Epithelial cell of proximal tubule (primary cell): ENCODE measurements around the gene APOBEC4. TPM values are rescaled to one million over a fixed set of nuclear protein-coding genes. Genes with fewer than 3 reads are reported as not detected.
A peak's percentile ranks its signal among the peaks of the same experiment; 100 is the strongest.
"Not testable (repeated sequence)": the region's sequence is repeated elsewhere in the genome, so short reads cannot be mapped to it uniquely, and the experiment has no call there.

Source experiments
- DNase-seq: peaks from one replicate; pipeline ENCODE4 v3.0.0-alpha.2; 2011; ENCODE audit warnings: low read depth
- H3K4me3 ChIP-seq: 2 replicates; pipeline ENCODE4 v1.5.1; 2011; ENCODE audit warnings: low read depth, mild to moderate bottlenecking, low read length
- total RNA-seq: library from RNA; depleted of rRNA; stranded (reverse); fragments of >200 nt; gene quantifications from 2 replicates; pipeline ENCODE4 v1.2.3, GENCODE V29; 2015
- TF ChIP-seq, protein P1 (sequence below): conservative IDR thresholded peaks from 2 replicates; pipeline ENCODE4 v1.5.1; 2012; ENCODE audit warnings: low read depth, mild to moderate bottlenecking, low read length

The APOBEC4 gene
- total RNA-seq, 1 donor from 2014 or later: not detected

DNA sequence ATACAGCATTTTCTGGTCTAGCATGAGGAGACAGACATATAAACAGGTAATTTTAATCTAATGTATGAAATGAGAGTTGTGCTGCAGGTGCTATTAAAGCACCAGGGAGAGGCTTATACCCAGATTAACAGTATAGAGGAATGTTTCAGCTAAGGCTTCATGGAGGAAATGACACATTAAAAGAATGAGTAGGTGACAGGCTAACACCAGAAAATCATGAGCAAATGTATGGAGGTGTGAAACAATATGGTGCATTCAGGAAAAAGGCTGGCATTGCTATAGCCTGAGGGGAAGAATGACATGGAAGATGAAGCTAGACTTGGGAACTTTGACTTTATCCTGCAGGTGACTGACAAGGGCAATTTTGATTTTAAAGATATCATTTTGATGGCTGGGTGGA is 24.6 kb downstream of the APOBEC4 start:
- H3K4me3 ChIP-seq: no peak overlapping the region
- TF ChIP-seq, protein P1, sequence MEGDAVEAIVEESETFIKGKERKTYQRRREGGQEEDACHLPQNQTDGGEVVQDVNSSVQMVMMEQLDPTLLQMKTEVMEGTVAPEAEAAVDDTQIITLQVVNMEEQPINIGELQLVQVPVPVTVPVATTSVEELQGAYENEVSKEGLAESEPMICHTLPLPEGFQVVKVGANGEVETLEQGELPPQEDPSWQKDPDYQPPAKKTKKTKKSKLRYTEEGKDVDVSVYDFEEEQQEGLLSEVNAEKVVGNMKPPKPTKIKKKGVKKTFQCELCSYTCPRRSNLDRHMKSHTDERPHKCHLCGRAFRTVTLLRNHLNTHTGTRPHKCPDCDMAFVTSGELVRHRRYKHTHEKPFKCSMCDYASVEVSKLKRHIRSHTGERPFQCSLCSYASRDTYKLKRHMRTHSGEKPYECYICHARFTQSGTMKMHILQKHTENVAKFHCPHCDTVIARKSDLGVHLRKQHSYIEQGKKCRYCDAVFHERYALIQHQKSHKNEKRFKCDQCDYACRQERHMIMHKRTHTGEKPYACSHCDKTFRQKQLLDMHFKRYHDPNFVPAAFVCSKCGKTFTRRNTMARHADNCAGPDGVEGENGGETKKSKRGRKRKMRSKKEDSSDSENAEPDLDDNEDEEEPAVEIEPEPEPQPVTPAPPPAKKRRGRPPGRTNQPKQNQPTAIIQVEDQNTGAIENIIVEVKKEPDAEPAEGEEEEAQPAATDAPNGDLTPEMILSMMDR: no peak
- no peak for DNase-seq

DNA sequence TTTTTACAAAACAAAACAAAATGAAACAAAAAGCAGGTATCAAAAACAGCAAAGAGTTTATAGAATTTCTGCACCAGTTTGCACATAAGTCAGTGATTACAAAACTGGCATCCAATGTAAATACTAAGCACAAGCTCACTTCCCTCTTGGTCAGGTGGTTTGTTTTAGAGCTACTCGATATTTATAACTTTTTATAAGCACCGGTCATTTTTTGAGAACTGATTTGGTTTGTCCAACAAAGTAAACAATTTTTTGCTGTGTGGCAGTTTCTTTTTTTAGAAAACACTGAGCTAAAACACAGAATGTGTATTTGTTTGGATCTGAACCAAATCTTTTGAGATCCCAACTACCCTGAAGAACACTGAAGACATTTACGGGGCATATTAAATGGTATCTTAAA is 26.9 kb downstream of the APOBEC4 start:
- not testable (repeated sequence) for DNase-seq, H3K4me3 ChIP-seq

DNA sequence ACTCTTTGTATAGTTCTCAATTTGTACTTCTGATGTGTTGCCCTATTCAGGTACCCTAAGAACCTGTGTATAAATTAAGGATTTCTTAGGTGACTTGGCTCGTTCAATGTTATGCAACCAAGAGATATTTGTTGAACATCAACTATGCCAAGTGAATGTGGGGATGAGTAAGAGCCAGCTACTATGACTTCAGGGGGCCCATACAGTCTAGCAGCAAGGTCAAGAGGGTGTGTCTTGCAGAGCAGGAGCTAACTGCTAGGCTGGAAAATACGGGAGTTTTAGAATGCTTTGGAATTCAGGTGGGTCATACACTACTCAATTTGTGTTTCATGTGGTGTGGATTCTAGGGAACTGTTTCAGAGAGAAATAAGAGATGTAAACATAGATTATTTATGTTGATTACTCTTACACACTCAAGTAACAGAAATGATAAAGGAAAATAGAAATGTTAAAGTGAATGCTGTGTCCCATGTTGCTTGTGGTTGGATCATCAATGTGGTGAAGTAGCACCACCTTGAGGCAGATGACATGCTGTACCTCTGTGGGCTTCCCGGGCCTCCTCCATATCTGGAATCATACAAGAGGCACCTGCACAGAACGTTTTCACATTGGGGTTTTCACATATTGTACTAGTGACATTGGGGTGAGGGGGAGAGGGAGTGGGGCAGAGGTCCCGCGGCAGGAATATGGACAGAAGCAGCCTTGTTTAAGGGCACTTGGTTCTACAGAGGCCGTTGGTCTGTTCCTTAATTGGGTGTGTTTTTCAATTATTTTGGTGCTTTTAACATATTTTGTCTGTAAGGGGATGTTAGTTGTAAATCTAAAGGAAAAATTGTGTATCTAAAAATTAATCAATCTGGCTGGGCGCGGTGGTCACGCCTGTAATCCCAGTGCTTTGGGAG is 30.0 kb downstream of the APOBEC4 start:
- H3K4me3 ChIP-seq: no peak overlapping the region
- peak; percentile 68 for DNase-seq
- TF ChIP-seq, protein P1: peak; percentile 85

DNA sequence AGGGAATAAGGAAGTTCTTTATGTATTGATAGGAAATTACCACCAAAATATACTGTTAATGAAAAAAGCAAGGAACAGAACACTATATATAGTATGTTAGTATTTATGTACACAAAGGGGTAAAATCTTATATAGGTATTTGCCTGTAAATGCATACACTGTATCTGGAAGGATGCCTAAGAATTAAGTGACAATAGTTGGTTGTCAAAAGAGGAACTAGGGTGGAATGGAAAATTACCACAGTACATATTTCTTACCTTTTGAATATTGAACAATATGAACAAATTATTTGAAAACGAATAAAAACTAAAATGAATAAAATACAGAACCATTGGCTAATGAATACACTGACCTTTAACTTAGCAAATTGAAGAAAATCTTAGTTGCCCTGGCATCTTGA is 31.1 kb downstream of the APOBEC4 start:
- H3K4me3 ChIP-seq: no peak overlapping the region
- TF ChIP-seq, protein P1: no peak
- DNase-seq: no peak

- no peak overlapping the region for H3K4me3 ChIP-seq
- no peak for DNase-seq
- TF ChIP-seq, protein P1: no peak
Observed at GRCh38 chr1:183620311-183620710, 32.8 kb downstream of the APOBEC4 start.

GRCh38 chr1:183619781-183620180 is 33.3 kb downstream of the APOBEC4 start:
- no peak for DNase-seq

DNA sequence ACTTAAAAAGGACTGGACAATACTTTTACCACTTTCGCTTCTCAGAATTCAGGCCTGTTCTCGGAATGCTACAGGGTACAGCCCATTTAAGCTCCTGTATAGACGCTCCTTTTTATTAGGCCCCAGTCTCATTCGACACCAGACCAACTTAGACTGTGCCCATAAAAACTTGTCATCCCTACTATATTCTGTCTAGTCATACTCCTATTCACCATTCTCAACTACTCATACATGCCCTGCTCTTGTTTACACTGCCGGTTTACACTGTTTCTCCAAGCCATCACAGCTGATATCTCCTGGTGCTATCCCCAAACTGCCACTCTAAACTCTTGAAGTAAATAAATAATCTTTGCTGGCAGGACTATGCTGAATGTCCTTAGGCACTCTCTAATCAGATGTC is 34.9 kb downstream of the APOBEC4 start:
- not testable (repeated sequence) for DNase-seq, H3K4me3 ChIP-seq

More at GRCh38 chr1:183619781-183620180, 33.3 kb downstream of the APOBEC4 start:
- TF ChIP-seq, protein P1: no peak
- no peak overlapping the region for H3K4me3 ChIP-seq

DNA sequence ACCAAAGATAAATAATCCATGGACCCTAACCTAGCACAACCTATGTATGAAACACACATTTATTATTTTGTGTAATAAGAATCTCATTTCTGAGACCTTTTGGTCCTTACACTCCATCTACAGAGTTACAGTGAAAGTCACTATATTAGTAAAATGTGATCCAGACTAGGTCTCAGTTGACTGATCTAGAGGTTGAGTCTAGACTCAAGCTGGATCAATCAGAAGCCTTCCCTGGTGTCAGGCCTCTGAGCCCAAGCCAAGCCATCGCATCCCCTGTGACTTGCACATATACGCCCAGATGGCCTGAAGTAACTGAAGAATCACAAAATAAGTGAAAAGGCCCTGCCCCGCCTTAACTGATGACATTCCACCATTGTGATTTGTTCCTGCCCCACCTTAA is 40.1 kb downstream of the APOBEC4 start:
- not testable (repeated sequence) for DNase-seq, H3K4me3 ChIP-seq
